ENCODE results near the gene TNIP2.
"Not testable (repeated sequence)": the region's sequence is repeated elsewhere in the genome, so short reads cannot be mapped to it uniquely, and the experiment has no call there.

Gene TNIP2

GRCh38 chr4:2743518-2744445, 12.4 kb downstream of the TNIP2 start:
- DNase-seq: no peak

- DNase-seq: no peak
These were observed 13.2 kb downstream of the TNIP2 start for GRCh38 chr4:2742823-2743517.

GRCh38 chr4:2742081-2742822, 13.9 kb downstream of the TNIP2 start:
- DNase-seq: no peak

GRCh38 chr4:2741626-2742025, 14.5 kb downstream of the TNIP2 start:
- no peak for DNase-seq

GRCh38 chr4:2738296-2738695, 17.8 kb downstream of the TNIP2 start:
- not testable (repeated sequence) for DNase-seq

- no peak for DNase-seq
These were observed 20.3 kb downstream of the TNIP2 start for GRCh38 chr4:2735869-2736268.

- no peak for DNase-seq
These were observed 21.5 kb downstream of the TNIP2 start for GRCh38 chr4:2734612-2735011.

GRCh38 chr4:2733844-2734574, 22.1 kb downstream of the TNIP2 start:
- no peak for DNase-seq

- no peak for DNase-seq
These were observed 22.9 kb downstream of the TNIP2 start for GRCh38 chr4:2733001-2733843.

- no peak for DNase-seq
These were observed 23.6 kb downstream of the TNIP2 start for GRCh38 chr4:2732526-2732925.

- no peak for DNase-seq
These were observed 24.2 kb downstream of the TNIP2 start for GRCh38 chr4:2731907-2732317.

- DNase-seq: no peak
These were observed 26.6 kb downstream of the TNIP2 start for GRCh38 chr4:2729533-2729875.

GRCh38 chr4:2728806-2729532, 27.2 kb downstream of the TNIP2 start:
- no peak for DNase-seq

GRCh38 chr4:2728221-2728620, 27.9 kb downstream of the TNIP2 start:
- DNase-seq: no peak

- DNase-seq: not testable (repeated sequence)
These were observed 29.3 kb downstream of the TNIP2 start for GRCh38 chr4:2726881-2727280.

- no peak for DNase-seq
These were observed 30.8 kb downstream of the TNIP2 start for GRCh38 chr4:2725380-2725779.

GRCh38 chr4:2723751-2724150, 32.4 kb downstream of the TNIP2 start:
- no peak for DNase-seq

- DNase-seq: no peak
These were observed 34.1 kb downstream of the TNIP2 start for GRCh38 chr4:2722033-2722432.

- no peak for DNase-seq
These were observed 34.5 kb downstream of the TNIP2 start for GRCh38 chr4:2721586-2721985.

GRCh38 chr4:2716236-2716635, 39.9 kb downstream of the TNIP2 start:
- no peak for DNase-seq

GRCh38 chr4:2715426-2715825, 40.7 kb downstream of the TNIP2 start:
- DNase-seq: no peak
